Measurements from ENCODE around the gene IRF1. TPM values are rescaled to one million over a fixed set of nuclear protein-coding genes. Genes with fewer than 3 reads are reported as not detected.

IRF1 gene
- total and polyA plus RNA-seq, 7 experiments from 2014 or later, result 118 to 632 (median 174) TPM

DNA sequence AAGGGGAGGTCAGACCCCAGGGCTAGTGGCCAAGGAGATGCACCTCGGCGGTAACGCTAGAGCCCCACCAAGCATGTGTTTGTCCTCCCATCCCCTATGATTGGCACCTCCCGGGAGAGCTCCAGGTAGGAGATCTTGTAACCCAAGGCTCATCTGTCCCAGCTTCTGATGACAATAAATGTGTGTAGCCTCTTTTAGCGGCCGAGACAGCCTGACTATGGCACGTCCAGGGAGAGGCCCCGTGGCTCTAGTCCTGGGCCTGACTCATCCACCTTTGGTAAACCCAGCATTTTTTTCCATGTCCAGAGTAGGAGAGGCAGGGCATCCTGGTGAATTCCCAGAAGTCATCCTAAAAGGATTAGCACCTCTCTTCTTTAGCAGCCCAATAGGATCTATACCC lies 39.2 kb downstream of the IRF1 start:
- Mint-ChIP-seq H3K9me3 (peaks cover 0 to 9% (median 0%) of the 10 kb centered on the region in 11 donors), H3K36me3 (peaks cover 19 to 65% (median 54%) of the 10 kb centered on the region in 5 donors), H3K27me3 (no peaks in the 10 kb centered on the region), H3K4me3 (no peak overlapping the region), H3K27ac (peak overlapping the region in 5 of 9 donors; percentile 5 to 75 (median 65)), H3K4me1 (peaks cover 67 to 90% (median 73%) of the 10 kb centered on the region in 7 donors)
- ATAC-seq (no peak), DNase-seq (peak in 1 of 9 donors; percentile 8)
- Histone ChIP-seq H3K27ac (ENCODE audit: low read depth, low read length) (no peak overlapping the region), H3K4me1 (ENCODE audit: control insufficient read depth in 2 of 2, insufficient read depth in 2 of 2, low read length in 2 of 2) (peaks cover 54 to 76% of the 10 kb centered on the region in 2 donors), H3K27me3 (ENCODE audit: control insufficient read depth in 2 of 2, insufficient read depth in 2 of 2, low read length in 2 of 2) (no peaks in the 10 kb centered on the region), H3K36me3 (ENCODE audit: control insufficient read depth in 2 of 3, insufficient read depth in 3 of 3, low read length in 3 of 3) (peaks cover 0 to 34% (median 11%) of the 10 kb centered on the region in 3 experiments), H3K9me3 (ENCODE audit: control insufficient read depth in 2 of 3, low read length in 3 of 3) (no peaks in the 10 kb centered on the region), H3K4me3 (ENCODE audit: low read length) (no peak overlapping the region)
- POLR2A ChIA-PET, result interaction anchor here (0.7 to 1.9 kb wide), 5 partner anchors 8 to 39 kb away, joined by 3 to 8 read pairs (median 4); partner anchors contain the start of gene IRF1
- intact Hi-C loops (cut with micrococcal nuclease), result no loop called here
- CTCF ChIA-PET, result interaction anchor here (0.7 to 1.9 kb wide), 5 partner anchors 12 to 36 kb away, joined by 3 to 7 read pairs (median 3); no protein-coding TSS in a partner anchor

GRCh38 chr5:132449060-132449459 lies 41.5 kb downstream of the IRF1 start:
- Histone ChIP-seq H3K9me3 (ENCODE audit: control insufficient read depth in 2 of 3, low read length in 3 of 3) (no peaks in the 10 kb centered on the region), H3K27me3 (ENCODE audit: control insufficient read depth in 2 of 2, insufficient read depth in 2 of 2, low read length in 2 of 2) (no peaks in the 10 kb centered on the region), H3K4me3 (ENCODE audit: low read length) (no peak overlapping the region), H3K27ac (ENCODE audit: low read depth, low read length) (no peak overlapping the region), H3K36me3 (ENCODE audit: control insufficient read depth in 2 of 3, insufficient read depth in 3 of 3, low read length in 3 of 3) (peaks cover 0 to 30% (median 20%) of the 10 kb centered on the region in 3 experiments), H3K4me1 (ENCODE audit: control insufficient read depth in 2 of 2, insufficient read depth in 2 of 2, low read length in 2 of 2) (peaks cover 51 to 74% of the 10 kb centered on the region in 2 donors)
- DNase-seq (no peak), ATAC-seq (no peak)
- Mint-ChIP-seq H3K27ac (peak overlapping the region in 6 of 9 donors; percentile 33 to 83 (median 69)), H3K4me3 (peak overlapping the region in 3 of 10 donors; percentile 22 to 71 (median 43)), H3K27me3 (no peaks in the 10 kb centered on the region), H3K36me3 (peaks cover 19 to 68% (median 63%) of the 10 kb centered on the region in 5 donors), H3K9me3 (peaks cover 0 to 9% (median 0%) of the 10 kb centered on the region in 11 donors), H3K4me1 (peaks cover 56 to 89% (median 74%) of the 10 kb centered on the region in 7 donors)
- intact Hi-C loops (cut with micrococcal nuclease), result no loop called here
- ChIA-PET POLR2A (interaction anchor here (1.9 to 4.3 kb wide), 4 partner anchors 11 to 38 kb away, joined by 8 to 41 read pairs (median 17); no protein-coding TSS in a partner anchor), CTCF (interaction anchor here (1.1 to 1.9 kb wide), 2 partner anchors 11 to 22 kb away, joined by 3 to 6 read pairs; no protein-coding TSS in a partner anchor)

DNA sequence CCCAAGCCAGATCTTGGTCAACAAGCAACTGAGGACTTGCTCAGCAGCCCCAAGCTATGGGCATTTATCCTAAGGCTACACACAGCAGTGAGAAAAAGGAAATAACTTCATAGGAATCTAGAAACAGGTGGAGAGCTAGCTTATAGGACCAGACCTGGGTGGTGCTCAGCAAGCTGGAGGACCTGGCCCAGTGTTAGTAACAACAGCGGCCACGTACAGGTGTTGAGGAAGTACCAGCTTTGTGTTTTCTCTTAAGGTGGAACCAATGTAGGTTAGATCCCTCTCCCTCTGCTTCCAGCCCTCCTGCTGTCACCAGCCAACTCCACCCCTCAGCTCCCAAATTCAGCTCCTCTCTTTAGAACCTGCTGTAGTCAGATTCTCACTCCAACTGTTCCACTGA lies 43.4 kb downstream of the IRF1 start:
- ChIA-PET POLR2A (interaction anchor here (0.8 to 4.3 kb wide), 15 partner anchors 9 to 43 kb away, joined by 3 to 41 read pairs (median 7); partner anchors contain the start of gene IRF1), CTCF (interaction anchor here (0.6 to 1.7 kb wide), 10 partner anchors 8 to 60 kb away, joined by 3 to 5 read pairs (median 4); partner anchors contain the start of gene IRF1)
- no peaks in the 10 kb centered on the region for H3K27me3 Mint-ChIP-seq
- Histone ChIP-seq H3K9me3 (ENCODE audit: control insufficient read depth in 2 of 3, low read length in 3 of 3) (no peaks in the 10 kb centered on the region), H3K27ac (ENCODE audit: low read depth, low read length) (peak overlapping the region; percentile 35), H3K27me3 (ENCODE audit: control insufficient read depth in 2 of 2, insufficient read depth in 2 of 2, low read length in 2 of 2) (no peaks in the 10 kb centered on the region), H3K36me3 (ENCODE audit: control insufficient read depth in 2 of 3, insufficient read depth in 3 of 3, low read length in 3 of 3) (peaks cover 0 to 23% (median 20%) of the 10 kb centered on the region in 3 experiments), H3K4me1 (ENCODE audit: control insufficient read depth in 2 of 2, insufficient read depth in 2 of 2, low read length in 2 of 2) (peaks cover 49 to 74% of the 10 kb centered on the region in 2 donors), H3K4me3 (ENCODE audit: low read length) (peak overlapping the region; percentile 3)
- DNase-seq (no peak), ATAC-seq (peak; percentile 46)
- peak overlapping the region; percentile 25 to 94 (median 75) for H3K27ac Mint-ChIP-seq
- intact Hi-C loops (cut with micrococcal nuclease), result loop anchor here in 1 of 2 donors (1.0 kb wide), 1 partner anchor 10 kb away; no protein-coding TSS in a partner anchor
- H3K4me3 Mint-ChIP-seq, result peak overlapping the region in 9 of 10 donors; percentile 27 to 71 (median 58)
- peaks cover 47 to 89% (median 74%) of the 10 kb centered on the region in 7 donors for H3K4me1 Mint-ChIP-seq
- peaks cover 11 to 57% (median 45%) of the 10 kb centered on the region in 5 donors for H3K36me3 Mint-ChIP-seq
- no peaks in the 10 kb centered on the region for H3K9me3 Mint-ChIP-seq

- ChIA-PET CTCF (interaction anchor here (0.9 to 1.7 kb wide), 8 partner anchors 8 to 60 kb away, joined by 3 to 5 read pairs (median 4); partner anchors contain the start of gene IRF1), POLR2A (interaction anchor here (1.0 to 4.3 kb wide), 14 partner anchors 8 to 41 kb away, joined by 3 to 41 read pairs (median 8); no protein-coding TSS in a partner anchor)
- no peaks in the 10 kb centered on the region for H3K9me3 ChIP-seq (ENCODE audit: control insufficient read depth in 2 of 3, low read length in 3 of 3)
- peak overlapping the region in 8 of 10 donors; percentile 30 to 71 (median 61) for H3K4me3 Mint-ChIP-seq
- intact Hi-C loops (cut with micrococcal nuclease), result loop anchor here in 1 of 2 donors (1.0 kb wide), 1 partner anchor 9 kb away; no protein-coding TSS in a partner anchor
- peak overlapping the region in 8 of 9 donors; percentile 4 to 94 (median 70) for H3K27ac Mint-ChIP-seq
- peaks cover 0 to 21% (median 20%) of the 10 kb centered on the region in 3 experiments for H3K36me3 ChIP-seq (ENCODE audit: control insufficient read depth in 2 of 3, insufficient read depth in 3 of 3, low read length in 3 of 3)
- DNase-seq, result no peak
- H3K27me3 ChIP-seq (ENCODE audit: control insufficient read depth in 2 of 2, insufficient read depth in 2 of 2, low read length in 2 of 2), result no peaks in the 10 kb centered on the region
- H3K36me3 Mint-ChIP-seq, result peaks cover 11 to 54% (median 48%) of the 10 kb centered on the region in 5 donors
- peaks cover 52 to 94% (median 76%) of the 10 kb centered on the region in 7 donors for H3K4me1 Mint-ChIP-seq
- no peak overlapping the region for H3K27ac ChIP-seq (ENCODE audit: low read depth, low read length)
- no peaks in the 10 kb centered on the region for H3K9me3 Mint-ChIP-seq
- peak overlapping the region; percentile 3 for H3K4me3 ChIP-seq (ENCODE audit: low read length)
- no peak for ATAC-seq
- H3K4me1 ChIP-seq (ENCODE audit: control insufficient read depth in 2 of 2, insufficient read depth in 2 of 2, low read length in 2 of 2), result peaks cover 54 to 76% of the 10 kb centered on the region in 2 donors
- H3K27me3 Mint-ChIP-seq, result no peaks in the 10 kb centered on the region
Observed at GRCh38 chr5:132446621-132447020, 44.0 kb downstream of the IRF1 start.

- no peak for DNase-seq
- H3K9me3 Mint-ChIP-seq, result no peaks in the 10 kb centered on the region
- H3K9me3 ChIP-seq (ENCODE audit: control insufficient read depth in 2 of 3, low read length in 3 of 3), result no peaks in the 10 kb centered on the region
- H3K36me3 ChIP-seq (ENCODE audit: control insufficient read depth in 2 of 3, insufficient read depth in 3 of 3, low read length in 3 of 3), result peaks cover 0 to 16% (median 13%) of the 10 kb centered on the region in 3 experiments
- H3K4me3 Mint-ChIP-seq, result no peak overlapping the region
- intact Hi-C loops (cut with micrococcal nuclease), result no loop called here
- H3K4me1 Mint-ChIP-seq, result peaks cover 56 to 96% (median 78%) of the 10 kb centered on the region in 7 donors
- no peak overlapping the region for H3K4me3 ChIP-seq (ENCODE audit: low read length)
- H3K27ac ChIP-seq (ENCODE audit: low read depth, low read length), result no peak overlapping the region
- no peaks in the 10 kb centered on the region for H3K27me3 ChIP-seq (ENCODE audit: control insufficient read depth in 2 of 2, insufficient read depth in 2 of 2, low read length in 2 of 2)
- H3K4me1 ChIP-seq (ENCODE audit: control insufficient read depth in 2 of 2, insufficient read depth in 2 of 2, low read length in 2 of 2), result peaks cover 57 to 76% of the 10 kb centered on the region in 2 donors
- no peak for ATAC-seq
- no peaks in the 10 kb centered on the region for H3K27me3 Mint-ChIP-seq
- H3K36me3 Mint-ChIP-seq, result peaks cover 11 to 53% (median 42%) of the 10 kb centered on the region in 5 donors
- CTCF ChIA-PET, result interaction anchor here (0.6 to 1.2 kb wide), 2 partner anchors 26 to 174 kb away, joined by 3 read pairs; no protein-coding TSS in a partner anchor
- peak overlapping the region in 4 of 9 donors; percentile 29 to 83 (median 76) for H3K27ac Mint-ChIP-seq
- POLR2A ChIA-PET, result interaction anchor here (0.7 to 1.5 kb wide), 4 partner anchors 11 to 33 kb away, joined by 3 to 4 read pairs (median 4); no protein-coding TSS in a partner anchor
Observed at GRCh38 chr5:132445930-132446329, 44.6 kb downstream of the IRF1 start.

DNA sequence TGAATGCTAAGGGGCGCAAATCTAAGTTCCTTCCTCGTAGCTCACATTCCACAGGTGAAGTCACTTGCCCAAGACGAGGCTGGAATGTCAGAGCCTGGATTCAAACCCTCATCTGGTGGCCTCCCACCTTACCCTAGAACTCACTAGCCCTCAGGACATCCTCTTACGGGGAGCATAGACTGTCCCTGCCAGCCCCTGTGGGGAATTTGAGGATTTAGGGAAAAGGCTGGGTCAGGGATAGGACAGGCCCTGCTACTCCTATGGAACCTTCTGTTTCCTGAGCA lies 45.0 kb downstream of the IRF1 start:
- no peak for DNase-seq
- ChIA-PET CTCF (interaction anchor here (0.6 to 1.2 kb wide), 2 partner anchors 25 to 174 kb away, joined by 3 read pairs; no protein-coding TSS in a partner anchor), POLR2A (interaction anchor here (0.7 to 1.5 kb wide), 4 partner anchors 11 to 34 kb away, joined by 3 to 4 read pairs (median 4); no protein-coding TSS in a partner anchor)
- Mint-ChIP-seq H3K9me3 (no peaks in the 10 kb centered on the region), H3K27ac (peak overlapping the region in 3 of 9 donors; percentile 29 to 88 (median 75)), H3K4me1 (peaks cover 57 to 96% (median 82%) of the 10 kb centered on the region in 7 donors), H3K27me3 (no peaks in the 10 kb centered on the region), H3K4me3 (no peak overlapping the region), H3K36me3 (peaks cover 11 to 56% (median 39%) of the 10 kb centered on the region in 5 donors)
- Histone ChIP-seq H3K4me1 (ENCODE audit: control insufficient read depth in 2 of 2, insufficient read depth in 2 of 2, low read length in 2 of 2) (peaks cover 57 to 76% of the 10 kb centered on the region in 2 donors), H3K9me3 (ENCODE audit: control insufficient read depth in 2 of 3, low read length in 3 of 3) (no peaks in the 10 kb centered on the region), H3K27ac (ENCODE audit: low read depth, low read length) (no peak overlapping the region), H3K4me3 (ENCODE audit: low read length) (no peak overlapping the region), H3K36me3 (ENCODE audit: control insufficient read depth in 2 of 3, insufficient read depth in 3 of 3, low read length in 3 of 3) (peaks cover 0 to 16% (median 10%) of the 10 kb centered on the region in 3 experiments), H3K27me3 (ENCODE audit: control insufficient read depth in 2 of 2, insufficient read depth in 2 of 2, low read length in 2 of 2) (no peaks in the 10 kb centered on the region)
- no peak for ATAC-seq
- intact Hi-C loops (cut with micrococcal nuclease), result no loop called here

All from naive thymus-derived CD4-positive, alpha-beta T cell (primary cell).